Erythroblast (primary cell): ENCODE data around the gene POGZ.

ENCODE experiments used
- GATA1 ChIP-seq: IDR thresholded peaks from 2 replicates; pipeline ENCODE4 v1.6.1; 2011; ENCODE audit warnings: low read depth, mild to moderate bottlenecking, control low read depth, low read length, moderate library complexity
- POLR2A ChIP-seq: IDR thresholded peaks from 2 replicates; pipeline ENCODE4 v1.6.1; 2011; ENCODE audit warnings: mild to moderate bottlenecking, low read length

GRCh38 chr1:151435174-151435573, 24.1 kb downstream of the POGZ start:
- TF ChIP-seq POLR2A (no peak), GATA1 (no peak)
